HG02884 (cell line): Measurements from ENCODE around the gene NNT.
"Not testable (repeated sequence)": the region's sequence is repeated elsewhere in the genome, so short reads cannot be mapped to it uniquely, and the experiment has no call there.

Experiments
- ATAC-seq: cut with Tn5 transposase; IDR thresholded peaks from one replicate; pipeline ENCODE4 v1.9.1; 2021; ENCODE audit warnings: mild to moderate bottlenecking, moderate library complexity; ENCODE audit not compliant: unreplicated experiment

Gene NNT

GRCh38 chr5:43702293-43702692, 99.3 kb downstream of the NNT start:
- no peak for ATAC-seq

DNA sequence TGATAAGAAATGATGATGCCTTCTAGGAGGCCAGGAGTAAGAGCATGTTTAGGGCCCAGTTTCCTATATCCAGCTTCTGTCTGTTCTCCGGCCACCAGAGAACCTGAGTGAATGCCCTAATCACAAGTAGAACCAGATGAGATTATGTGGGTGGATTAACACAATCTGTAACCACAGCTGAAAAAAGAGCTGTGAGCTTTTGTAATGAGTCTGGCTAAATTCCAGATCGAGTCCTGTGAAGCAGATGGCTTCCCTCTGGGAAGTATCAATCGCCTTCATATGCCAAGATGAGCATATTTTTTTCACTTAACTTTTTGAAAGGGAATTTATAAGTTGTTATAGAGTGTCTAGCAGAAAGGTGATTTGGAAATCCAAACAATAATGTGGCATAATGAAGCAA, 99.8 kb downstream of the NNT start:
- ATAC-seq: no peak

GRCh38 chr5:43704243-43704642, 101.3 kb downstream of the NNT start:
- no peak for ATAC-seq

DNA sequence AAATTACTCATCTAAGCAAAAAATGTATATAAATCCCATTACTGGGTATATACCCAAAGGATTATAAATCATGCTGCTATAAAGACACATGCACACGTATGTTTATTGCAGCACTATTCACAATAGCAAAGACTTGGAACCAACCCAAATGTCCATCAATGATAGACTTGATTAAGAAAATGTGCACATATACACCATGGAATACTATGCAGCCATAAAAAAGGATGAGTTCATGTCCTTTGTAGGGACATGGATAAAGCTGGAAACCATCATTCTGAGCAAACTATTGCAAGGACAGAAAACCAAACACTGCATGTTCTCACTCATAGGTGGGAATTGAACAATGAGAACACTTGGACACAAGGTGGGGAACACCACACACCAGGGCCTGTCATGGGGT, 103.6 kb downstream of the NNT start:
- ATAC-seq: not testable (repeated sequence)

DNA sequence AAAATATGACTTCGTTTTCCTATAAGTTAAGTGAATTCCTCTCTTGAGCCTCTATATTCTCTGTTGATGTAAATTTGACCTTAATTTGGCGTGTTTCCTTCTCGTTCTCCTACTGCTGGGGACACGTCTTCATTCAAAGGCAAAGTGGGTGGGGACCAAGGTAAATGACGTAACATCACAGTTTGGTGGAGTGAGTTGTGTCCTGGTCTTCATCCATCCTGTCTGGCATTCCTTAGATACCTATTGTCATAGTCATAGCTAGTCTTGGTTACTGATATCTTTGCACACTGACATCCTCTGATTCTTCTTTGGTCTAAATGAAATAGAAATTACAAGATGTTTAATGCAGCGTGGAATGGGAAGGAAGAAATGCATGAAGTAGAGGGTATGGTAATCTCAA, 108.5 kb downstream of the NNT start:
- no peak for ATAC-seq

- ATAC-seq: no peak
Measured at GRCh38 chr5:43712081-43712480, 109.1 kb downstream of the NNT start.

- ATAC-seq: not testable (repeated sequence)
Measured at GRCh38 chr5:43719783-43720182, 116.8 kb downstream of the NNT start.

GRCh38 chr5:43728581-43728980, 125.6 kb downstream of the NNT start:
- ATAC-seq: no peak

GRCh38 chr5:43729846-43730478, 127.0 kb downstream of the NNT start:
- no peak for ATAC-seq

- no peak for ATAC-seq
Measured at GRCh38 chr5:43730832-43731342, 127.9 kb downstream of the NNT start.

DNA sequence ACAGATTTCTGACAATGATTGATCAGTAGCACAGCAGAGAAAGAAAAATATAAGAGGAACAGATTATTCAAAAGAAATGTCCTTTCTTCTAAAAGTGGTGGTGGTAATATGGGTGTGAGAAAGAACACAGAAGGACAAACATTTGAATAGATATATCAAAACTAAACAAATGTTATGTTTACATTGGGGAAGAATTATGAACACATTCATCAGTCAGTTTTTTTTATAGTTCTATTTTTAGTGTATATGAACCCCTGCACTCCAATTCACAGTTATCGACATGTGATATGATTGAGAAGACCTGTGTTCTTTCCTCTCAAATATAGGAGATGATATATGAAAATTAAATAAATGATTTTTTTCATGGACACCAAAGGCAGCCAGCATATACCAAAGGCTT, 128.6 kb downstream of the NNT start:
- ATAC-seq: no peak

DNA sequence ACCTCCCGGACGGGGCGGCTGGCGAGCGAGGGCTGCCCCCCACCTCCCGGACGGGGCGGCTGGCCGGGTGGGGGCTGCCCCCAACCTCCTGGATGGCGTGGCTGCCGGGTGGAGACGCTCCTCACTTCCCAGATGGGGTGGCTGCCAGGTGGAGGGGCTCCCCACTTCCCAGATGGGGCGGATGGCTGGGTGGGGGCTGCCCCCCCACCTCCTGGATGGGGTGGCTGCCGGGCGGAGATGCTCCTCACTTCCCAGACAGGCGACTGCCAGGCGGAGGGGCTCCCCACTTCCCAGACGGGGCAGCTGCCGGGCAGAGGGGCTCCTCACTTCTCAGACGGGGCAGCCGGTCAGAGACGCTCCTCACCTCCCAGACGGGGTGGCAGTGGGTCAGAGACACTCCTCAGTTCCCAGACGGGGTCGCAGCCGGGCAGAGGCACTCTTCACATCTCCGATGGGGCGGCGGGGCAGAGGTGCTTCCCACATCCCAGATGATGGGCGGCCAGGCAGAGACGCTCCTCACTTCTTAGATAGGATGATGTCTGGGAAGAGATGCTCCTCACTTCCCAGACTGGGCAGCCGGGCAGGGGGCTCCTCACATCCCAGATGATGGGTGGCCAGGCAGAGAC, 143.1 kb downstream of the NNT start:
- not testable (repeated sequence) for ATAC-seq

DNA sequence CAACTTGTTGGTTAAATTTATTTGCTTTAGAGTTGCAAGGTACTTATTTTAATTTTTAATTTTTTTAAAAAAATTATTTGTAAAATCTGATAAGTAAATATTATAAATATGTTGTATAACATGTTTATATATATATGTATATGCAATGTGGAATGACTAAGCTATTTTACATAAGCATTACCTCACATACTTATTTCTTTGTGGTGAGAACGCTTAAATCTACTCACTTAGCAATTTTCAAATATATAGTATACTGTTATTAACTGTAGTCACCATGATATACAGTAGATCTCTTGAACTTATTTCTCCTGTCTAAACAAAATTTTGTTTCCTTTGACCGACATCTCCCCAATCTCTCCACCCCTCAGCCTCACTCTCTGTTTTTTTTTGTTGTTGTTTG, 147.8 kb downstream of the NNT start:
- no peak for ATAC-seq

DNA sequence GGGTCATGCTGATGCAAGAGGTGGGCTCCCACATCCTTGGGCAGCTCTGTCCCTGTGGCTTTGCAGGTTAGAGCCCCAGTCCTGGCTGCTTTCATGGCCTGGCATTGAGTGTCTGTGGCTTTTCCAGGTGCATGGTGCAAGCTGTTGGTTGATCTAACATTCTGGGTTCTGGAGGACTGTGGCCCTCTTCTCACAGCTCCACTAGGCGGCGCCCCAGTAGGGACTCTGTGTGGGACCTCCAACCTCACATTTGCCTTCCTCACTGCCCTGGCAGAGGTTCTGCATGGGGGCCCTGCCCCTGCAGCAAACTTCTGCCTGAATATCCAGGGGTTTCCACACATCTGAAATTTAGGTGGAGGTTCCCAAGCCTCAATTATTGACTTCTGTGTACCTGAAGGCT, 150.1 kb downstream of the NNT start:
- ATAC-seq: no peak
